ENCODE measurements around the gene DCST1.

The DCST1 gene

DNA sequence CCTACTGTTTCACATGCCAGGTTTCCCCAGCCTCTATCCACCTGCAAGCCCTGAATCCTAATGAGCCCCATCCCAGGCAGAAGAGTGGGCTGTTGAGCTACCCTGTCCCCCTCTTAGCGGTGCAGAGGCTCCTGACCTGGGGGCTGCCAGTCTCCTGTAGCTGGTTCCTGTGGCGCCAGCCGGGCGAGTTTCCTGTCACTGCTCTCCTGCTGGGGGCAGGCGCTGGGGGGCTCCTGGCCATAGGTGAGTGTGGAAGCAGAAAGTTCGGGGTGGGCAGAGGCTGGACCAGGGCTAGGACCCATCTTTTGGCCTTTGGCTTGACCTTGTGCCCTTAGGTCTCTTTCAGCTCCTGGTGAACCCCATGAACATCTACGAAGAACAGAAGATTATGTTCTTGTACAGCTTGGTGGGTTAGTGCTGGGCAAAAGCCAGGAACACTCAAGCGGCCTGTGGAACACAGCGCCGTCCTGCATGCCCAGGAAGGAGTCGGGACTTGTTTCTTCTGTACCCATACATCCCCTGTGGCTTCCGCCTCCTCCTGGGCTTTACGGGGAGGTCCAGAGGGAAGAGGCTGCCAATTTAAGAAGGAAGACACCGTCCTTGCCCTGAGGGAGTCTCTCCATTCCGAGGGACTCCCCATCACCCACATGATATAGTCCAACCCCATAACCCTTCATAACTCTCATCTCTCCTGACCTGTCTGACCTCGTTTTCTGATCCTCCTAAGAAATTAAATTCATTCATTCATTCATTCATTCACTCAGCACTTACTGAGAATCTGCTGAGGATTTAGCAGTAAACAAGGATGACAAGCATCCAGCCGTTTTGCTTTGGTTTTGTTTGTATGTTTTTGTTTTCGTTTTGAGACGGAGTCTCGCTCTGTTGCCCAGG lies 939 bp downstream of the DCST1 start:
- no peak for DNase-seq (ENCODE audit: low read depth)
- H3K4me3 ChIP-seq (ENCODE audit: low read depth, low read length) = no peak overlapping the region
- TF ChIP-seq, protein P1, sequence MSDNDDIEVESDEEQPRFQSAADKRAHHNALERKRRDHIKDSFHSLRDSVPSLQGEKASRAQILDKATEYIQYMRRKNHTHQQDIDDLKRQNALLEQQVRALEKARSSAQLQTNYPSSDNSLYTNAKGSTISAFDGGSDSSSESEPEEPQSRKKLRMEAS (IDR thresholded peaks at IDR 0.05; ENCODE audit: low read depth, low read length) = no peak
- TF ChIP-seq, protein P2, sequence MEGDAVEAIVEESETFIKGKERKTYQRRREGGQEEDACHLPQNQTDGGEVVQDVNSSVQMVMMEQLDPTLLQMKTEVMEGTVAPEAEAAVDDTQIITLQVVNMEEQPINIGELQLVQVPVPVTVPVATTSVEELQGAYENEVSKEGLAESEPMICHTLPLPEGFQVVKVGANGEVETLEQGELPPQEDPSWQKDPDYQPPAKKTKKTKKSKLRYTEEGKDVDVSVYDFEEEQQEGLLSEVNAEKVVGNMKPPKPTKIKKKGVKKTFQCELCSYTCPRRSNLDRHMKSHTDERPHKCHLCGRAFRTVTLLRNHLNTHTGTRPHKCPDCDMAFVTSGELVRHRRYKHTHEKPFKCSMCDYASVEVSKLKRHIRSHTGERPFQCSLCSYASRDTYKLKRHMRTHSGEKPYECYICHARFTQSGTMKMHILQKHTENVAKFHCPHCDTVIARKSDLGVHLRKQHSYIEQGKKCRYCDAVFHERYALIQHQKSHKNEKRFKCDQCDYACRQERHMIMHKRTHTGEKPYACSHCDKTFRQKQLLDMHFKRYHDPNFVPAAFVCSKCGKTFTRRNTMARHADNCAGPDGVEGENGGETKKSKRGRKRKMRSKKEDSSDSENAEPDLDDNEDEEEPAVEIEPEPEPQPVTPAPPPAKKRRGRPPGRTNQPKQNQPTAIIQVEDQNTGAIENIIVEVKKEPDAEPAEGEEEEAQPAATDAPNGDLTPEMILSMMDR (IDR thresholded peaks at IDR 0.05; ENCODE audit: low read depth, low read length) = no peak
- TF ChIP-seq MYC (IDR thresholded peaks at IDR 0.05; ENCODE audit: low read depth, low read length) = no peak
- no peak for TF ChIP-seq POLR2A (IDR thresholded peaks at IDR 0.05; ENCODE audit: extremely low read depth, insufficient read length)

DNA sequence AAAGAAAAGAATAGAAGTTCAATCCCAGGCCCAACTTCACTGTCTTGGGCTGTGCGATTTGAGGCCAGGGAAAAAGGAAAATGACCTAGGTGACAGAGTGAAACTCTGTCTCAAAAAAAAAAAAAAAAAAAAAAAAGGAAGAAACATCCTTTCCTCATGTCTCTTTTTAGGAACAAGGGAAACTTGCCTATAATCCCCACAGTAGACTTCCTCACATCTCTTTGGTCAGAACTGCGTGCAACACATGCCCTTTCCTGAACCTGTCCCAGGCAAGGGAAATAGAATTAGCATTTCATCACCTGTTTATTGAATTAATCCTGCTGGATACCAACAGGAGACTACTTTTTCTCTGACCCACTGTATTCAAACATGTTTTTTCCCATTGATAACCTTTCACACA lies 2.3 kb downstream of the DCST1 start:
- no peak for DNase-seq (ENCODE audit: low read depth)
- no peak overlapping the region for H3K4me3 ChIP-seq (ENCODE audit: low read depth, low read length)
- TF ChIP-seq, protein P1 (IDR thresholded peaks at IDR 0.05; ENCODE audit: low read depth, low read length) = no peak

DNA sequence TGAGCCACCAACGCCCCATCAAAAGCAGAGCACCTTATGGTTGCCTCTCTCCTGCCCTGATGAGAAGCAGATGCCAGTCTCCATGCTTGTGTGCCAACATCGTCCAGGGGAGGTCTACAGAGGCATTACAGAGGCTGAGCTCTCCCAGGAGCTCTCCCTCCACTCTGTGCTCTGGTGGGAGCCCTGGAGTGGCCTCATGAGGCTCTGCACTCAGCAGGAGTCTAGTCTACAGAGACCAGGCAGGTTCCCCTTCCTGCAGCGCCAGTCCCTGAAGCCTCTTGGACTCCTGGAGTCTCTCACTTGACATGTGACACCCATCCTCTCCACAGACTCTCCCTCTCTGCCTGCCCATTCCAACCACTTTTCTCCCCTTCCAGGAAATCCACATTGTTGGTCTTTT lies 3.4 kb downstream of the DCST1 start:
- H3K4me3 ChIP-seq (ENCODE audit: low read depth, low read length) = no peak overlapping the region
- TF ChIP-seq, protein P2 (IDR thresholded peaks at IDR 0.05; ENCODE audit: low read depth, low read length) = no peak
- TF ChIP-seq, protein P1 (IDR thresholded peaks at IDR 0.05; ENCODE audit: low read depth, low read length) = no peak
- no peak for TF ChIP-seq POLR2A (IDR thresholded peaks at IDR 0.05; ENCODE audit: extremely low read depth, insufficient read length)
- no peak for TF ChIP-seq MYC (IDR thresholded peaks at IDR 0.05; ENCODE audit: low read depth, low read length)
- no peak for DNase-seq (ENCODE audit: low read depth)

DNA sequence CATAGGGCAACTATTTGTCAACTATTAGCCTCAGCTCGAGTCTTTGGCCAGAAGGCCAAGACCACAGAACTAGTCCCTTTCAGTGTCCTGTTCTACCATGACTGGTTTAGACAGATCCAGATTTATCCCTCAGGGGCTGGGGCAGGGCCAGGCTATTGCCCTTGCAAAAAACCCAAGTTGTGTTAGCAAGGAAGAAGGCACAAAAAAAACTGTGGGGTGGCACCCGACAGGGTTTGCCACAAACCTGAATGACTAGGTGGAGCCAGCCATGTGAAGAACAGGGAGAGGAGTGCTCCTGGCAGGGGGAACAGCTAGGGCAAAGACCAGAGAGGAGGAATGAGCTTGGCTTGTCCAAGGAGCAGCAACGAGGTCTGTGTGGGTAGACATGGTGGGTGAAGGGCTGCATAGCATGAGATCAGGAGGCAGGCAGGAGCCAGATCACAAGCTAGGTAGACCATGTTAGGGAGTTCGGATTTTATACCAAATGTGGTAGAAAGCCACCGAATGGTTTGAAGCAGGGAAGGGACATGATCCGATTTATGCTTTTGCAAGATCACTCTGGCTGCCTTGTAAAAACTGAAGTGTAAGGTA lies 4.3 kb downstream of the DCST1 start:
- TF ChIP-seq, protein P2 (IDR thresholded peaks at IDR 0.05; ENCODE audit: low read depth, low read length) = no peak
- no peak for TF ChIP-seq MYC (IDR thresholded peaks at IDR 0.05; ENCODE audit: low read depth, low read length)
- TF ChIP-seq, protein P1 (IDR thresholded peaks at IDR 0.05; ENCODE audit: low read depth, low read length) = no peak
- TF ChIP-seq POLR2A (IDR thresholded peaks at IDR 0.05; ENCODE audit: extremely low read depth, insufficient read length) = no peak
- no peak overlapping the region for H3K4me3 ChIP-seq (ENCODE audit: low read depth, low read length)
- DNase-seq (ENCODE audit: low read depth) = no peak

DNA sequence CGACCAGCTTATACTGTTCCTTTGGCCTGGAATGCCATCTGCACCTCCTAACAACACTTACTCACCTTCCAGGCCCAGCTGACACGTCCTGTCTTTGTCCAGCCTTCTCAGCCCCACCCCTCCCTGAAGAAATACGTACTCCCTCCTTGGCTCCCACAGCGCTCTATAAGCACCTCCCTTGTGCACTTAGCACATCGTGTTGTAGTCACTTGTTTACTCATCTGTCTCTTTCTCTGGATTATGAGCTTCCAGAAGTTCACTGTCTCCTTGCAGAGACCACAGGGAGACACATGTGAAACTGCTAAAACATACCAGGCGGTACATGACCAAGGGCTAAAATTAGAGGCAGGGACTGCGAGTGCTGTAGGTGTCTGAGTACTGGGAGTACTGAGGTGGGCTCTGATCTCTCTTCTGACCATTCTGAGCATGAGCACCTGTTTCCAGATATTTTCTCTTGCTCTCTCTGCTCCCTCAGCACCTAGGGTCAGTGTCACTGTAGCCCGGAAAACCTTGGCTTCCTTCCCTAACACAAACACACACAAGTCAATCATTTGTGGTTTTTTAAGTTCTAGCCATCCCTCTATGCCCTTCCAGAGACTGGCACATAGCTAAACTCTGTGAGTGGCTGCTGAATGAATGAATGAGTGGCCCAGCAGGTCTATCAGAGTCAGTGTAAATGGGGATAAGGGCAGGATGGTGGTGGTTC lies 5.1 kb downstream of the DCST1 start:
- no peak overlapping the region for H3K4me3 ChIP-seq (ENCODE audit: low read depth, low read length)
- no peak for DNase-seq (ENCODE audit: low read depth)
- TF ChIP-seq MYC (IDR thresholded peaks at IDR 0.05; ENCODE audit: low read depth, low read length) = no peak
- TF ChIP-seq POLR2A (IDR thresholded peaks at IDR 0.05; ENCODE audit: extremely low read depth, insufficient read length) = no peak
- TF ChIP-seq, protein P2 (IDR thresholded peaks at IDR 0.05; ENCODE audit: low read depth, low read length) = no peak
- TF ChIP-seq, protein P1 (IDR thresholded peaks at IDR 0.05; ENCODE audit: low read depth, low read length) = no peak

DNA sequence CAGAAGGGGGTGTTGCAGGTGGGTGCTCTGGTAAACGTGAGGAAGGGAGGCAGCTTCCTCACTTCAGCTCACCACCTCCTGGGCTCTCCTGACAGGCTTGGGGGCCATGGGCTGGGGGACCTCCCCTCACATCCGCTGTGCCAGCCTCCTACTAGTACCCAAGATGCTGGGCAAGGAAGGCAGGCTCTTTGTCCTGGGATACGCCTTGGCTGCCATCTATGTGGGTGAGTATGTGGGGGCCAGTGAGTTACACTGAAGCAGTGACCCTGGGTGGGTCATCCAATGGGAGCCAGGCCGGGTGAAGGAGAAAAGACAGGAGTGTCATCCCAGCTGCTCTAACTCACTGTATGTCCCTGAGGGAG lies 5.7 kb downstream of the DCST1 start:
- DNase-seq (ENCODE audit: low read depth) = no peak
- H3K4me3 ChIP-seq (ENCODE audit: low read depth, low read length) = no peak overlapping the region
- TF ChIP-seq, protein P2 (IDR thresholded peaks at IDR 0.05; ENCODE audit: low read depth, low read length) = no peak
- TF ChIP-seq MYC (IDR thresholded peaks at IDR 0.05; ENCODE audit: low read depth, low read length) = no peak
- no peak for TF ChIP-seq POLR2A (IDR thresholded peaks at IDR 0.05; ENCODE audit: extremely low read depth, insufficient read length)
- TF ChIP-seq, protein P1 (IDR thresholded peaks at IDR 0.05; ENCODE audit: low read depth, low read length) = no peak
